Bone marrow (tissue), 2 donors: ENCODE measurements around the gene RPTN.
"Not testable (repeated sequence)": the region's sequence is repeated elsewhere in the genome, so short reads cannot be mapped to it uniquely, and the experiment has no call there.

Experiments
- DNase-seq, 2 donors: peaks; one replicate each; lab custom pipeline; 2025; lab: John Stamatoyannopoulos, UW

RPTN gene

DNA sequence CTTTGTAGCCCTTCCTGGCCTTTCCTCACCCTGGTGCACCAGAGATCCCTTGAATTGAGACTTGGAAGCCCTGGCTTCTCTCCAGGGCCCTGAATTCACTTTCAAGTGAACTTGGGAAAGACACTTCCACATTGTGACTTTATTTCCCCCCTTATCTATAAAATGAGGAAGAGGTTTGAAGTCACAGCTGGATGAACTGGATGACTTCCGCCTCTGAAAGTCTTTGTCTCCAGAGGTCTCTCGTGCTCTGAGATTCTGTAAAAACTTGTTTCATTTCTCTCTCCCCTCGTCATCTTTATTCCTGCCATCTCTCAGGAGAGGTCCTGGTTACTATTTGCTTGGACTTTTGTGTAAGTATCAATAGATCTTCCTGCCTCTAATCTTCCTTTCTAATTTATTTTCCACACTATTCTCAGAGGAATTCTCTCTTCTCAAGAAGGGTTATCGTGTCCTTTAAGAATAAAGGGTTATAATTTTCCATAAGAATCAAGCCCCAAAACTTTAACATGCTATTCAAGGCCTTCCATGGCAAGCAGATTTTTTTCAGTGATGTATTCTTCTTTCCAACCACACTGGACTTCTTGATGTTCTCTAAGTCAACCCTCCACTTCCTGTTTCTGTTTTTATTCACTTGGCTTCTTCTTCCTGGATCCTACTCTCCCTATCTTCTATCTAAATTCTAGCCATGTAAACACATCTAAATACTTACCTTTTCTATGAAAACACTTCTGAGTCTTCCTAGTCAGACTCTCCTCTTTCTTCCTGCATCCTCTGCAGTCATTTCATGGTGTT is 6.5 kb upstream of the RPTN start:
- no peak for DNase-seq

DNA sequence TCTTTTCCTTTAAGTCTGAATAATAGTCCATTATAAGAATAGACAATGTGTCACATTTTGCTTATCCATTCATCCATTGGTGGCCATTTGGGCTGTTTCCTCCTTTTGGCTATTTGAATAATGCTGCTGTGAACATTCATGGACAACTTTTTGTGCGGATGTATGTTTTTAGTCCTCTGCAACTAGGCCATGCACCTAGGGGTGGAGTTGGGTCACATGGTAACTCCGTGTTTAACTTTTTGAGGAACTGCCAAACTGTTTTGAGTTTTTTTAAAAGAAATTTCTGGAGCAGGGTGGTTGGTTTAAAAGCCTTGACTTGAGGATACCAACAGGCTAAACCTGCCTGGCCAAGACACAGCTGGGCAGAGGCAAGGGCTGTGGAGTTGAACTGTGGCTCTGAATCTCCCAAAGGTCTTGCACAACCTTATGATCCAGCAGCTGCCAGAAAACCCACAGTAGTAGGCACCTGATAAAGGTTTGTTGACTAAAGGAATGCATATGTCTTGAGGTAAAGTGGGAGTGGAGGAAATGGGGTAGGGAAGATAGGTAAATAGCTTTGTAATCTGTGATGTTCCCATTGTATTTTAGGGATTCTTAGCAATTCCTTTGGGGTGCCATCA is 5.6 kb upstream of the RPTN start:
- DNase-seq, result no peak

DNA sequence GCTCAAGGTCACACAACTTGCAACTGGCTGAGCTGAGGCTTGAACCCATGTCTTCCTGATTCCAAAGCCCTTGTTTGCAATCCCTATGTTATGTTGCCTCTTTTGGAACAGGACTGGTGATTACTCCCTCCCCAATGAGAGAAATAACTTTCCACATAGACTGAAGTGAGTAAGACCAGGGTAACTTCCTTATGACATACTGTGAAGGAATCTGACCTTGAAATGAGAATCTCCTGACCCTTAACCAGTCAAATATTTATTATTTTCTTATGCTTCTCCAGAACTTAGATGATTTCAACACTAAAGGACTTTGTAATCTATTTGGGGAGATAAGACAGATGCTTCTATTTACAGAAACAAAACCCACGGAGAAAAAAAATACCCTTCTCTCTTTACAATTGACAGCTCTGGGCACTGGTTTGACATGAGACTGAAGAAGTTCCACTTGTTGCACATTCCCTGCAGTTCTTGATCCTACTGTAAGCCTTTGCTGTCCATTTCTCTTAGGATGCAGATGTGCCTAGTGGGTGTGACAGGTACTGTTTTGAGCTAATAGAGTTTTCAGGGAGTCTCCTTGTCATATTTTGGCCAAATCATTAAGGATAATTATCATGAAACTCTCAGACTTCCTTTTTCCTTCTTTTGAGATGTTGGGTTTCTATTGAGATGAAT is 3.9 kb upstream of the RPTN start:
- DNase-seq, result no peak

DNA sequence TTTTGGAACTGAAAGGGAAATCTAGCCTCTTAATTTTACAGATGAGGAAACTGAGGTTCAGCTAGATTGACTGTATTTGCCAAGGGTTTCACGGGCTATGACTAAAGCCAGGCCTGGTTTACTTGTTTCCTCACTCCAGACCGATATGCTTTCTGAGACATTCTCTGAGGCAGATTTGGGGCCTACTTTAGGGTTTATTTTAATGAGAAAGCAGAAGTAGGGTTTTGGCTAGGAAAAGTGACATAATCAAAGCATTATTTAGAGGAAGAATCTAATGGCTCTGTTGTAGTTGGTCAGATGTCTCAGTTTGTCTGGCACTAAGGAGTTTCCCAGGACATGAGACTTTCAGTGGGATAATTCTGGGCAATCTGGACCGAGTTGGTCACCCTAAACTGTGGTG is 1.5 kb upstream of the RPTN start:
- no peak for DNase-seq

DNA sequence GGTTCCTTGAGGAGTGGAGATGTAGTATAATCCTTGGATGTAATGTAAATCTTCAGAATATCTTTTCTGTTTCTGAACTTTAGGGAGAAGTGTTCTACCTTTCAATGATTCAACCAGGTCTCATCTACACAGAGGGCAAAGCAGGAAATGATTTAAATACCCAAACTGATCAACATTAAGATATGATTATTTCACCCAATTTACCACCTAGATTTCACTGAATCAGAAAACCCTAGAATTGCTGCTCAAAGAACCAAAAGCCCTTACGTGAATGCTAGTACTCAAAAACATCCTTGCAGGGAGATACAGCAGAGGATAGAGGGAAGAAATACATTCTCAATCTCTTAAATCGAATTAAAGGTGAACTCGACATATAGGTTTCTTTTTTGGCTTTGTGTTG is 5.0 kb downstream of the RPTN start:
- no peak for DNase-seq

DNA sequence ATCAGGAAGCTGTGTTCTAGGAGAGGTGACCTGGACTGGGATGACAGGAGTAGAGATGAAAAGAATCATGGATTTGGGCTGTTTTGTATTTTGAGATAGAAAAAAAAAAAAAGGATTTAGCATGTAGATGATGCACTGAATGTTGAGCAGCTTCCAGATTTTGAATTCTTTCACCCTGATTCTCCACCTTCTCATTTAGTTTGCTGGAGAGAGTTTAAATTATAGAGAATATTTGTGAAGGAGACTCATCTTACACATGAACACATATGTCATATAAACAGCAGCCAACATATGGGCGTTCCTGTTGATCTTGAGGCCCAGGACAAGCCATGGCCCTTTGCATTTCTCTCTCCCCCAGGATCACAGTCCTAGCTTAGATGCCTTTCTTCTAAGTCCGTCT is 7.4 kb downstream of the RPTN start:
- DNase-seq, result no peak

DNA sequence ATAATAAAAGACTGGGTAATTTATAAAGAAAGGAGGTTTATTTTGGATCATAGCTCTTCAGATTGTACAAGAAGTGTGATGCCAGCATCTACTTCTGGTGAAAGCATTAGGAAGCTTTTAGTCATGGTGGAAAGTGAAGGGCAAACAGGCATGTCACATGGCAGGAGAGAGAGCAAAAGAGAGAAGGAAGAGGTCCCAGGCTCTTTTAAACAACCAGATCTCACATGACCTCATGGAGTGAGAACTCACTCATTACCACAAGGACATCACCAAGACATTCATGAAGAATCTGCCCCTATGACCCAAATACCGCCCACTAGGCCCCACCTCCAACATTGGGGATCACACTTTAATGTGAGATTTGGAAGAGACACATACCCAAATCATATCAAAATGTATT is 10.0 kb downstream of the RPTN start:
- no peak for DNase-seq

DNA sequence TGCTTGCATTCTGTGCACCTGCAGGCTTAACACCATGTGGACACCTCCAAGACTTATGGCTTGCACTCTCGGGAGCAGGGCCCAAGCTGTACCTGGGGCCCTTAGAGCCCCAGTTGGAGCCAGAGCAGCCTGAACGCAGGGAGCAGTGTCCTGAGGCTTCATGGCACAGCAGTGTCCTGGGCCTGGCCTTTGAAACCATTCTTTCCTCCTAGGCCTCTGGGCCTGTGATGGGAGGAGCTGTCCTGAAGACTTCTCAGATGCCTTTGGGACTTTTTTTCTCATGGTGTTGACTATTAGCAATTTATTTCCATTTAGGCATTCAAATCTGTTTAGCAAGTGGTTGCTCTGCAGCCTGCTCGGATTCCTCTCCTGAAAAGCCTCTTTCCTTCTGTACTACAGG is 11.0 kb downstream of the RPTN start:
- no peak for DNase-seq

DNA sequence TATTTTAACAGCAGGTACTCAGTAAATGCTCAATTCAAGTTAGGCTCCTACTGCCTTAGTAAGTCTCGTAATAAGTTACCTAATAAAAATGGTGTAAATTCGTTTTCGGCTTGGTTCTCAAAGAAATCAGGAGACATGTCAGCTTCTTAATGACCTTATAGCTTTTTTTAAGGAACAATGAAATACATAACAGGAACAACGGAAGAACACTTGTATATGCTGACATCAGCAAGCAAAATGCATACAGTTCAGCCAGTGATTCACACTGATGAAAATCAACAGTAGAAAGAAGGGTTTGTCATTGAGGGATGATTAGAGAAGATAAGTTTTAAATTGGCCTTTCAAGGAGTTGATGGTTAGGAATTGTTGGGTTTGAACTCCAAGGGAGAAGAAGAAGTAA is 13.3 kb downstream of the RPTN start:
- DNase-seq, result no peak

DNA sequence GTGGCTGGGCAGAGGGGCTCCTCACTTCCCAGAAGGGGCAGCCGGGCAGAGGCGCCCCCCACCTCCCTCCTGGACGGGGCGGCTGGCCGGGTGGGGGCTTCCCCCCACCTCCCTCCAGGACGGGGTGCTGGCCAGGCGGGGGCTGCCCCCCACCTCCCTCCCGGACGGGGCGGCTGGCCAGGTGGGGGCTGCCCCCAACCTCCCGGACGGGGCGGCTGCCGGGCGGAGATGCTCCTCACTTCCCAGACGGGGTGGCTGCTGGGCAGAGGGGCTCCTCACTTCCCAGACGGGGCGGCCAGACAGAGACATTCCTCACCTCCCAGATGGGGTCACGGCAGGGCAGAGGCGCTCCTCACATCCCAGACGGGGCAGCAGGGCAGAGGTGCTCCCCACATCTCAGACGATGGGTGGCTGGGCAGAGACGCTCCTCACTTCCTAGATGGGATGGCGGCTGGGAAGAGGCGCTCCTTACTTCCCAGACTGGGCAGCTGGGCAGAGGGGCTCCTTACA is 14.3 kb downstream of the RPTN start:
- DNase-seq, result not testable (repeated sequence)

DNA sequence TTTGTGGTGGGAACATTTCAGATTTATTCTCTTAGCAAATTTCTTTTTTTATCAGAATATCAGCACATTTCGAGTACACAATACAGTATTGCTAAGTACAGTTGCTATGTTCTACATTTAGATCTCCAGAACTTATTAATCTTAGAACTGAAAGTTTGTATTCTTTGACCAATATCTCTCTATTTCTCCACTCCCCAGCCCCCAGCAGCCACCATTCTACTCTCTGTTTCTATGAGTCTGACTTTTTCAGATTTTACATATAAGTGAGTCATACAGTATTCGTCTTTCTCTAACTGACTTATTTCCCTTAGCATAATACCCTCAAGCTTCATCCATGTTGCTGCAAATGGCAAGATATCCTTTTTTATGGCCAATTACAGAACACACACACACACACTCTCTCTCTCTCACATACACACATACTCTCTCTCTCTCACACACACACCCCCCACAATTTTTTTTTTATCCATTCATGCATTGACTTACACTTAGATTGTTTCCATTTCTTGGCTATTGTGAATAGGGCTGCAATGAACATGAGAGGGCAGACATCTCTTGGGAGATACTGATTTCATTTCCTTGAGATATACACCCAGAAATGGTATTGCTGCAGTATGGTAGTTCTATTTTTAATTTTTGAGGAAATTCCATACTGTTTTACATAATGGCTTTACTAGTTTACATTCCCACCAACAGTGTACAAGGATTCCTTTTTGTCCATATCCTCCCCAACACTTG is 15.7 kb downstream of the RPTN start:
- DNase-seq, result no peak

DNA sequence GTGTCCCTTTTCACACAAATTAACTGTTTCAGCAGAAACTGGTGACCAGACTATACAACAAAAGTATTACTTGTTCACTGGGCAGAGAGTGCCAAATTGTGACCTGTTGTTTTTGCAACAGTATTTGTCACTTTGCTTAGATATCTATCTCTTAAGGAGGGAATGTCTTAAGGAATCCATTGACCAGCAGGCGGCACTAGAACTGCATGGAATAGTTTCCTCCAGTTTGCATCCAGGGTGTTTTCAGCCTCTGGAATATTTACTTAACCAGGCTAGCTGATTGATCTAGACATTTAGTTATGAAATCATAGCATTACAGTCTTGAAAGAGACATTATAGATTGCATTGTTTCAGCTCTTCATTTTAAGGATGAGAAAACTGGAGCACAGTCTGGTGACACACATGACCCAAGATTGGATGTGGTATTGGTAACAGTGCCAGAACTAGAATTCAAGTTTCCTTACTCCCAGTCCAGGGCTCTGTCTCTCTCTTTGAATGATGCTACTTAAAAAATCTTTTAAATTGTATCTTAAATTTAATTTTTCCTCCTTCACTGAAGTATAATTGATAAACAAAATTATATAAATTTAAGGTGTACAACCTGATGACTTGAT is 16.9 kb downstream of the RPTN start:
- DNase-seq, result no peak

DNA sequence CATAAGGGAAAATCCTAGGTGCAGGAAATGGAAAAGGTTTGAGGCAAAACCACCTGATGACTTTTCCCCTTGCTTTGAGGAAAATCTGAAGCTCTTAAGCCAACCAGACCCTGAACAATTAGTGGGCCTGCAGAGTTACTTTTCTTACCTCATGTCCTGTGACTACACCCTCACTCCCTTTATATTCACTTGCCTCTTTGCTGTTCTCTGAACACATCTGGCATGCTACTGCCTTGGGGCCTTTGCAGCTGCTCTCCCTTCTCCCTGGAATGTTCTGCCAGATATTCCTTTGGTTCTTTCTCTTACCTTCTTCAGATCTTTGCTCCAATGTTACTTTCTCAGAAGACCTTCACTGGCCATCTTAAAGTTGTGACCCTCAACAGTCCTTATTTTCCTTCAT is 21.8 kb downstream of the RPTN start:
- no peak for DNase-seq

DNA sequence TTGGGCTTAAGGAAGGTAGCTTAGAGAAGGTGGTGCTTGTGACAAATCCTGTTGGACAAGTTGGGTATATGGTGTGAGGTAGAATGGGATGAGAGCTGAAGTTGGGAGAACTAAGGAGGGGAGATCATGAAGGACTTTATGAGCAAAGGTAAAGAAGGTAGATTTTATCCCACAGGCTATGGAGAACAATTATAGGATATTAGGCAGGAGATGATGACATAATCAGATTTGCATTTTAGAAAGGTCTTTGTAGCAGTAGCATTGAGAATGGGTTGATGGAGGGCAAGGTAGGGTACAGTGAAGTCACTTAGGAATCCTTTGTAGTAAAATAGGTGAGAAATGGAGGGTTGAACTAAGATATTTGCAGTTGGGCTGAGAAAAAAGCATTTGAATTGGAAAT is 28.8 kb downstream of the RPTN start:
- DNase-seq, result no peak

DNA sequence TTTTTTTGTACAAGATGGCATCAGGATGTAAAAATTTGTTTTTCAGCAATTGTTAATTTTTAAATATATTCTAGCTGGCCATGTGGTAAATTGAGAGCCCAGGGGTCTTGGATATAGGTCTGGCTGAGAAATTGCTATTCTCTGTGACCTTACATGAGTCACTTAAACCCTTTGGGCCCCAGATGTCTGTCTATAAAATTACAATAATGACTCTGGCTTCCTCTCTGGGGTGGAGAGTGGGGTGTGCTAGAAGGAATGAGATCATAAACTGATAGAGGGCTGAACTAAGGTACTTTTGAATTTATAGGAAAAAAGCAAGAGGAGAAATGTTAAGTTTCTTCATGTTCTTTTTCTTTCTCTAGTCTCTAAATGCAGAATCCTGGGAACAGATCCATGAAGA is 31.4 kb downstream of the RPTN start:
- no peak for DNase-seq

DNA sequence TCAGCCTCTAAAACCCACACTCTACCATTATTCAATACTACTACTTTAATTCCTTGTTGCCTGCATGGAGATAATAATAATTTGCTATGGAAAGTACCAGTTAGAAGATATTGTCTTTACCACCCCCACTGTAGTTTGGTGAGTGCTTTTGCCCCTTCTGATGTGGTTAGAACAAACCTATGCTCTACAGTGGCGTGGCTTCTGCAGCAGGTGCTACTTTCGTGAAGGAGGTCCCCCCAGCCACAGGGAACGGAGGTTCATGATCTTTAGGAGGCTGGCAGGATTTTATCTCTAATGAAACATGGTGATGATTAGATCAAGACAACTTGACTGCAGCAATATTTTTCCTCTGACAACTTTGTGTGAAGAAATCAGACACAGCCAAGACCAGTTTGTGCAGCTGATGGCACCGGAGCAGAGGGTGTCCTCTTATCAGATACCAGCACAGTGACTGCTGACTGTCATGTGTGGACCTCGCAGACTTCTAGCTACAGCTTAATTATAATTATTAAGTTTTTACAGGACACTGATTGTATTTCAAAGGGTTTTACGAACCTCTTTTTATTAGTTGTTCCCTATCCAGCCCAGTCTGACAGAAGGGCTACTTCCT is 33.1 kb downstream of the RPTN start:
- DNase-seq, result no peak

DNA sequence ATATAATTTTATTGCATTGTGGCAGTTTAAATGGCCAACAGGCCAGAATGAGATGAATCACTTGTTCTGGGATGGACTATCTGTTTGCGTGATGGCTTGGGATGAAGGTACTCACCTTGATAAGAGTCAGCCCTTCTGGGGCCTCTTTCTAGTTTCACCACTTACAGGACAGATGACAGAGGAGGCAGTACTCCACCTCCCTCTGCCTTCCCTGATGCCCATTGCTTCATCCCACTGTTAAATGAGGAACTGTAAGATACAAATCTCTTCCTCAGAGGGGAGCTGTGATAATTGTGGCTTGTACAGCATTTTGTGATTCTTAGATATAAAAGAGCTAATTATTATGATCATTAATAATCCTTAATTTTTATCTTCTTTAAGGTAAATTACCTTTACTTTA is 40.1 kb downstream of the RPTN start:
- DNase-seq, result no peak

DNA sequence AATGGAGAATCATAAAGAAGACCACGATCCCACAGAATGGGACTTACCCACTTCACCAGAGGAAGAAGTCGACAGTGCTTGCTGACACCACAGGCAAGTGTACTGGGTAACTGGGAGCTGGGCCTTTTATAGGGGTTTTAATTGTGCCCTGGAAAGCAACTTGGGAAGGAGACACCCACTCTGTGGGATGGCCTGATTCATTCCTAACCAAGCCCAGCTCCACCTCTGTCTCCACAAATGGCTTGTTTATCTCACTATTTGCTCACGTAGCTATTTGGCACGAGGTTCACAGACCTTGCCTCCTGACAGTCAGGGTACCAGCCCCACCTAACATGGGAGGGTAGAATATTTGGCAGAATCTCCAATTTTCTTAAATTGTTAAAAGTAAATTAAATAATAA is 43.7 kb downstream of the RPTN start, which contains the start of gene TCHH:
Gene TCHH (minus strand): TSS at position 101 of the 400 bp plus-strand sequence. CDS start 1,364 bp downstream, outside the sequence.
- no peak for DNase-seq

DNA sequence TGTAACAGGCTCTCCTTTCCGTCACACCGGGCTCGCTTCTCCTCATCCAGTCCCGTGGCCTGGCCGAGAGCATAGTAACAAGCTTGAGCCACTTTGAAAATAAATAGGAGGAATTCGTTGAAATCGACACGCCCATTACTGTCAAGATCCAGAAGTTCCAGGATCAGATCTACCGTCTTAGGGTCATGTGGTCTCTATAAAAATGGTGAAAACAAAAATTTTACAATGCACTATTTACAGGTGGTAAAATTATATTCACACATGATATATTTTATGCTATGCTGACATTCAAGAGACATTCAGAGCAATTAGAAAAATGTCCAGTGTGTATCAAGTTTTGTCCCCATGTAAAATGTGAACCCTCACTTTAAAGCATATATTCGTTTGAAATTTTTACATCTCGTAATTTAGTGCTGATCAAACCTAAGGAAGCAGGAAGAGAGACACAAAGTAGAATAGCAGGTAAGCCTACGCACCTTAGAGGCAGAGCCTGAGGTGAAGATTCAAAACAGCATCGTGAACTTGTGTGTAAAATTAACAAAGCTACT is 46.1 kb downstream of the RPTN start:
- no peak for DNase-seq

DNA sequence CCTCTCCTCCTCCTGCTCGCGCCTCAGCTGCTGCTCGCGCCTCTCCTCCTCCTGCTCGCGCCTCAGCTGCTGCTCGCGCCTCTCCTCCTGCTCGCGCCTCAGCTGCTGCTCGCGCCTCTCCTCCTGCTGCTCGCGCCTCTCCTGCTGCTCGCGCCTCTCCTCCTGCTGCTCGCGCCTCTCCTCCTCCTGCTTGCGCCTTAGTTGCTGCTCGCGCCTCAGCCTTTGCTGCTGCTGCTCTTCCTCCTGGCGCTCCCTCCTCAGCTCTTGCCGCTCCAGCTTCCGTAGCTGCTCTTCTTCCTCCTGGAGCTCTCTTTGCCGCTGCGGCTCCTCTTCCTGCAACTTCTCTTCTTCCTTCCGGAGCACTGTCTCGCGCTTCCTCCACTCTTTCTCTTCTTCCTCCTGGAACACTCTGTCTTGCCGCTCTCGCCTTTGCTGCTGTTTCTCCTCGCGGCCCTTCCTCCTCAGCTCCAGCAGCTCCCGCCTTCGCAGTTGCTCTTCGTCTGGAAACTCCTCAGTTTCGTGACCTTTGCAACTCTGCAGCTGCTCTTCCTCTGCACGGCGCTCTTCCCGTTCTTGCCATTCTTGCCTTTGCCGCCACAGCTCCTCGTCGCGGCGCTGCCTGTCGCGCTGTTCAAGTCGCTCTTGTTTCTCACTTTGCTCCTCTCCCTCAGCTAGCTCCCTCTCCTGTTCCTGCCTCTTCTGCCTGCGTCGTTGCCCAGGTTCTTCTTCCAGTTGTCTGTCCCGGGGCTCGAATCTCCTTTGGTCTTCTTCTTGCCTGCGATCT is 46.7 kb downstream of the RPTN start:
- no peak for DNase-seq
